Endodermal cell (in vitro differentiated cells): ENCODE results near the gene TDRD7. TPM values are rescaled to one million over a fixed set of nuclear protein-coding genes. Genes with fewer than 3 reads are reported as not detected.
A peak's percentile ranks its signal among the peaks of the same experiment; 100 is the strongest.

Experiments used
- DNase-seq: peaks from one replicate; pipeline ENCODE4 v3.0.0-alpha.2; 2017
- H3K27ac ChIP-seq: 2 replicates; pipeline ENCODE4 v1.5.1; 2013; ENCODE audit warnings: mild to moderate bottlenecking, low read depth, low read length, moderate library complexity
- H3K27me3 ChIP-seq: 2 replicates; pipeline ENCODE4 v1.6.1; 2013; ENCODE audit warnings: mild to moderate bottlenecking, low read length, moderate library complexity; ENCODE audit not compliant: insufficient read depth, control insufficient read depth, poor library complexity, severe bottlenecking
- H3K36me3 ChIP-seq: 2 replicates; pipeline ENCODE4 v1.7.0; 2013; ENCODE audit warnings: mild to moderate bottlenecking, low read length, moderate library complexity; ENCODE audit not compliant: control insufficient read depth, insufficient read depth
- H3K4me1 ChIP-seq: one replicate; pipeline ENCODE4 v1.7.0; 2013; ENCODE audit warnings: low read length; ENCODE audit not compliant: control insufficient read depth, insufficient read depth
- H3K4me3 ChIP-seq: 2 replicates; pipeline ENCODE4 v1.5.1; 2013; ENCODE audit warnings: mild to moderate bottlenecking, low read length, moderate library complexity
- H3K9ac ChIP-seq: 2 replicates; pipeline ENCODE4 v1.6.1; 2013; ENCODE audit warnings: mild to moderate bottlenecking, low read length, moderate library complexity; ENCODE audit not compliant: poor library complexity, severe bottlenecking; ENCODE audit errors: extremely low read depth
- H3K9me3 ChIP-seq: 2 replicates; pipeline ENCODE4 v1.6.1; 2013; ENCODE audit warnings: mild to moderate bottlenecking, low read length, moderate library complexity; ENCODE audit not compliant: control insufficient read depth
- H3K27ac Mint-ChIP-seq: 2 replicates; pipeline ENCODE4 v1.8.0; 2020; ENCODE audit warnings: mixed read lengths
- H3K27me3 Mint-ChIP-seq: 2 replicates; pipeline ENCODE4 v1.8.0; 2021; ENCODE audit warnings: mild to moderate bottlenecking, mixed read lengths; ENCODE audit not compliant: insufficient read depth
- H3K36me3 Mint-ChIP-seq: 2 replicates; pipeline ENCODE4 v1.8.0; 2020; ENCODE audit warnings: low read depth, mixed read lengths
- H3K4me1 Mint-ChIP-seq: 2 replicates; pipeline ENCODE4 v1.8.0; 2020; ENCODE audit warnings: mixed read lengths
- H3K4me3 Mint-ChIP-seq: 2 replicates; pipeline ENCODE4 v1.8.0; 2020; ENCODE audit warnings: mild to moderate bottlenecking, moderate library complexity, mixed read lengths
- H3K9me3 Mint-ChIP-seq: 2 replicates; pipeline ENCODE4 v1.8.0; 2020; ENCODE audit warnings: mild to moderate bottlenecking, mixed read lengths
- WGBS, 2 experiments: methylation state at CpG; one replicate each; pipeline versions ENCODE4 v1.1.5 to v1.1.7; 2013; ENCODE audit warnings: missing lambda C conversion rate in 2 of 2, mixed read lengths in 1 of 2; ENCODE audit not compliant: insufficient coverage in 1 of 2, insufficient read length in 1 of 2; 5-methylcytosine and 5-hydroxymethylcytosine counted together
- total RNA-seq, 2 donors: library from RNA; stranded (reverse); fragmentation: NEBNext Ultra II Directional in 1 of 2; extraction: Animal tissue kit (Norgen Biotek cat#: 25700) in 1 of 2; gene quantifications; 2 replicates in 1 of 2; 3 replicates in 1 of 2; pipeline ENCODE4 v1.2.1, GENCODE V29; 2021
- TF ChIP-seq, protein P1 (sequence below): fragments of 200-600 bp; sonication (generic); conservative IDR thresholded peaks from 2 replicates; pipeline ENCODE4 v1.5.0; 2021; ENCODE audit warnings: antibody characterized with exemption, mild to moderate bottlenecking

Gene TDRD7
- total RNA-seq, 2 donors from 2014 or later, result 25.9 to 31.9 TPM

DNA sequence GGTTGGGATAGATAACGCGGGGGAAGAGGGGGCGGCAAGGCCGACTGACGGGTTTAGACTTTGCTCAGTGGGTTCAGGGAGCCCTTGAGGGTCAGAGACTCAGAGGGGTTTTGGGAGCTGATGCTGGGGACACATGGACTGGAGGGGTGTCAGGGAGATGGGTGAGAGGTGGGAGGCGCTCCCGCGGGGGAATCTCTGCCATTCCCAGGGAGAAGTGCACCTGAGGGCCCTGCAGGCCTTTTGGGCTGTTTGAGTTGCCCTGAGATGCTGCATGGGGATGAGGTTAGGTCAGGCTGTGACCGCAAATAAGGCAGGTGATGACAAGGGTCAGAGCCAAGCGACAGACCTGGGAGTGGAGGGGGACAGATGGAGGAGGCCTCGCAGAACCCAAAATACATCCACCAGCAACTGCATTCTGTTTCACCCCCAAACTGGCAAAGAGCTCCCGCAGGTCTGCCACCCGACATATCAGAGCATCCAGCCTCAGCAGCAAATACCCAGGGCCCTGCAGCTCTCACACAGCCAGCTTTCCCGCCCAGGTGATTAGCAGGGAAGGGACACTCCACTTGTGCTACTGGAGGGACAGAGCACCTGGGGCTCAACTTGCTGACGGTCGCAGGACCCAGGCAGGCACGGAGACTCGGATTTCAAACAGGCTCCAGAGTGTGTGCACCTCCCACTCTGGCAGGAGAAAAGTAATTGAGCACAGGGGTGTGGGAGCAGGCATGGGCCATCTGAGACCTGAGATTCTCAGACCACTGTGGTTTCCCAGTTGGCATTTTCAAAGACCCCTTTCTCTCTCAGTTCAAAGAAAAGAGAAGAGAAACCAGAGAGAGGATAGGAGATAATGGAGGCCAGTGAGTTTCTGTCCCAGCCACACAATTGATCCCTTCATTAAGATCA, 116.0 kb downstream of the TDRD7 start:
- peaks cover 2% of the 10 kb centered on the region for H3K36me3 Mint-ChIP-seq
- H3K4me3 Mint-ChIP-seq, result peak overlapping the region; percentile 13
- Histone ChIP-seq H3K9me3 (no peaks in the 10 kb centered on the region), H3K36me3 (no peaks in the 10 kb centered on the region), H3K4me3 (peak overlapping the region; percentile 43), H3K9ac (peak overlapping the region; percentile 49), H3K27ac (peak overlapping the region; percentile 50), H3K27me3 (no peaks in the 10 kb centered on the region), H3K4me1 (peaks cover 17% of the 10 kb centered on the region)
- peak overlapping the region; percentile 93 for H3K27ac Mint-ChIP-seq
- 60 to 75% methylated on average over 4 to 18 of the region's 18 CpGs for WGBS, 2 experiments
- no peaks in the 10 kb centered on the region for H3K27me3 Mint-ChIP-seq
- TF ChIP-seq, protein P1, sequence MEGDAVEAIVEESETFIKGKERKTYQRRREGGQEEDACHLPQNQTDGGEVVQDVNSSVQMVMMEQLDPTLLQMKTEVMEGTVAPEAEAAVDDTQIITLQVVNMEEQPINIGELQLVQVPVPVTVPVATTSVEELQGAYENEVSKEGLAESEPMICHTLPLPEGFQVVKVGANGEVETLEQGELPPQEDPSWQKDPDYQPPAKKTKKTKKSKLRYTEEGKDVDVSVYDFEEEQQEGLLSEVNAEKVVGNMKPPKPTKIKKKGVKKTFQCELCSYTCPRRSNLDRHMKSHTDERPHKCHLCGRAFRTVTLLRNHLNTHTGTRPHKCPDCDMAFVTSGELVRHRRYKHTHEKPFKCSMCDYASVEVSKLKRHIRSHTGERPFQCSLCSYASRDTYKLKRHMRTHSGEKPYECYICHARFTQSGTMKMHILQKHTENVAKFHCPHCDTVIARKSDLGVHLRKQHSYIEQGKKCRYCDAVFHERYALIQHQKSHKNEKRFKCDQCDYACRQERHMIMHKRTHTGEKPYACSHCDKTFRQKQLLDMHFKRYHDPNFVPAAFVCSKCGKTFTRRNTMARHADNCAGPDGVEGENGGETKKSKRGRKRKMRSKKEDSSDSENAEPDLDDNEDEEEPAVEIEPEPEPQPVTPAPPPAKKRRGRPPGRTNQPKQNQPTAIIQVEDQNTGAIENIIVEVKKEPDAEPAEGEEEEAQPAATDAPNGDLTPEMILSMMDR, result no peak
- peaks cover 24% of the 10 kb centered on the region for H3K4me1 Mint-ChIP-seq
- no peaks in the 10 kb centered on the region for H3K9me3 Mint-ChIP-seq
- DNase-seq, result peak; percentile 75

GRCh38 chr9:97528529-97529230, 116.8 kb downstream of the TDRD7 start:
- H3K36me3 ChIP-seq, result no peaks in the 10 kb centered on the region
- Mint-ChIP-seq H3K27ac (peak overlapping the region; percentile 93), H3K36me3 (peaks cover 2% of the 10 kb centered on the region), H3K4me1 (peaks cover 24% of the 10 kb centered on the region), H3K27me3 (no peaks in the 10 kb centered on the region), H3K4me3 (peak overlapping the region; percentile 13), H3K9me3 (no peaks in the 10 kb centered on the region)
- H3K9me3 ChIP-seq, result no peaks in the 10 kb centered on the region
- peak; percentile 87 for DNase-seq
- peak overlapping the region; percentile 49 for H3K9ac ChIP-seq
- H3K27ac ChIP-seq, result peak overlapping the region; percentile 50
- peak overlapping the region; percentile 43 for H3K4me3 ChIP-seq
- 75 to 79% methylated on average over 5 to 8 of the region's 8 CpGs for WGBS, 2 experiments
- H3K4me1 ChIP-seq, result peaks cover 17% of the 10 kb centered on the region
- no peaks in the 10 kb centered on the region for H3K27me3 ChIP-seq
- TF ChIP-seq, protein P1, result peak; percentile 31

DNA sequence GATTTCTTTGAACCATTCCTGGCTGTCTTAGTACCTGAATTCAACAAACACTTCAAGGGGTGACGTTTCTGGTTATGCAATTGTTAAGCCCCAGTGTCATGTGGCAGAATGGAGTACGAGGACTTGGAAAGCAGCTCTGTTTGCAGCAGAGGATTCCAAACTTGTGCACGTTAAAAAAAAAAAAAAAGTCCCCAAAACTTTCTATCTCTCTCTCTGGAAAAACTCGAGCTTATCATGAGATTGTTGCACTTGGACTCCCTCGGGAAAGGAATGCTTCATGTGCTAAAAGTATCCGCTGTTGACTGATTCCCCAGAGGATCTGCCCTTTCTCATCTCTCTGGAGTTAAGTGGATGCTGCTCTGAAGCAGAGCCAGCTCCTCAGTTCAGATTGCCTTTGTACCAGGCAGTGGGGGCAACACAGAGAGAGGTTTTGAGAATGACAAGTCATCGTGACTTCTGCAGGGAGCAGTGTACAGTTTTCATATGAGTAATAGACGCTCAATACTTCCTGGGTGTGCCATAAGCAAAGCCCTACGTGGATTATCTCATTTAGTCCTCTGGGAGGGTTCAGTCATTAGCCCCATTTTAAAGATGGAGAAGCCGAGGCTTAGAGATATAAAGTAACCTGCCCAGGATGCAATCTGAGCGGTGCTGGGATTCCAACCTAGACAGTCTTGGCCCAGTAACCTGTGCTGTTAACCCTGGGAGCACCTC, 117.6 kb downstream of the TDRD7 start:
- Mint-ChIP-seq H3K27me3 (no peaks in the 10 kb centered on the region), H3K4me3 (no peak overlapping the region), H3K27ac (no peak overlapping the region), H3K36me3 (peaks cover 2% of the 10 kb centered on the region), H3K9me3 (no peaks in the 10 kb centered on the region), H3K4me1 (peaks cover 24% of the 10 kb centered on the region)
- H3K27me3 ChIP-seq, result no peaks in the 10 kb centered on the region
- H3K9me3 ChIP-seq, result no peaks in the 10 kb centered on the region
- TF ChIP-seq, protein P1, result no peak
- no peak overlapping the region for H3K27ac ChIP-seq
- no peak overlapping the region for H3K4me3 ChIP-seq
- H3K4me1 ChIP-seq, result peaks cover 17% of the 10 kb centered on the region
- no peak for DNase-seq
- H3K9ac ChIP-seq, result no peak overlapping the region
- no peaks in the 10 kb centered on the region for H3K36me3 ChIP-seq
- WGBS, 2 experiments, result 91% methylated on average over 9 to 11 of the region's 11 CpGs
